Esophagus muscularis mucosa (tissue), 4 donors: ENCODE measurements around the gene TICAM2. TPM values are rescaled to one million over a fixed set of nuclear protein-coding genes. Genes with fewer than 3 reads are reported as not detected.

Source experiments
- DNase-seq: peaks from one replicate; pipeline ENCODE4 v3.0.0-alpha.2; 2017; ENCODE audit errors: extremely low spot score
- H3K27ac ChIP-seq, 4 donors: fragments of 200-600 bp; sonication (generic); replicated peaks in 1 of 4; 1 replicate in 3 of 4; 2 replicates in 1 of 4; pipeline ENCODE4 v1.5.1; 2016 to 2019; ENCODE audit warnings: mild to moderate bottlenecking in 1 of 4
- H3K27me3 ChIP-seq, 4 donors: fragments of 200-600 bp; sonication (generic); one replicate each; pipeline versions ENCODE4 v1.5.1 to v1.6.0; 2016 to 2019
- H3K36me3 ChIP-seq, 4 donors: fragments of 200-600 bp; sonication (generic); one replicate each; pipeline ENCODE4 v1.5.1; 2016 to 2019
- H3K4me1 ChIP-seq, 4 donors: fragments of 200-600 bp; sonication (generic); one replicate each; pipeline ENCODE4 v1.5.1; 2016 to 2019
- H3K4me3 ChIP-seq, 4 donors: fragments of 200-600 bp; sonication (generic); 1 replicate in 2 of 4; 2 replicates in 2 of 4; pipeline ENCODE4 v1.5.1; 2016 to 2019; ENCODE audit warnings: mild to moderate bottlenecking in 4 of 4, moderate library complexity in 1 of 4
- H3K9me3 ChIP-seq, 4 donors: fragments of 200-600 bp; sonication (generic); 1 replicate in 3 of 4; 2 replicates in 1 of 4; pipeline ENCODE4 v1.5.1; 2016 to 2019
- CTCF ChIP-seq, 3 experiments: fragments of 200-600 bp in 2 of 3; fragments of 450-650 bp in 1 of 3; sonication (generic) in 2 of 3; IDR thresholded peaks; one replicate each; pipeline ENCODE4 v1.5.1; 2017 to 2019; ENCODE audit warnings: antibody characterized with exemption in 3 of 3, mild to moderate bottlenecking in 2 of 3, moderate library complexity in 1 of 3
- EP300 ChIP-seq: sonication (generic); formaldehyde crosslinking; IDR thresholded peaks from one replicate; pipeline ENCODE4 v1.6.1; 2017; ENCODE audit warnings: antibody characterized with exemption
- POLR2A ChIP-seq: fragments of 450-650 bp; IDR thresholded peaks from one replicate; pipeline ENCODE4 v1.6.1; 2017; ENCODE audit warnings: antibody characterized with exemption, moderate library complexity, mild to moderate bottlenecking, low read depth
- POLR2AphosphoS5 ChIP-seq, 2 donors: sonication (generic); formaldehyde crosslinking; IDR thresholded peaks; one replicate each; pipeline ENCODE4 v1.6.1; 2017; ENCODE audit warnings: antibody characterized with exemption in 2 of 2
- WGBS: methylation state at CpG from one replicate; pipeline ENCODE4 v1.1.5; 2018; 5-methylcytosine and 5-hydroxymethylcytosine counted together
- intact Hi-C: fragments of 100-400 bp; cut with DNase I; formaldehyde crosslinking; loops from one replicate; pipeline ENCODE4 v1.15.1; 2023
- total RNA-seq, 4 donors: library from RNA; depleted of rRNA; stranded (reverse); fragments of >200 nt; gene quantifications; one replicate each; pipeline versions ENCODE4 v1.1.0 to v1.2.1, GENCODE V29; 2016

Gene TICAM2
- total RNA-seq, 4 donors from 2014 or later = 1.2 to 3.0 (median 1.5) TPM

- Histone ChIP-seq H3K4me3 (no peak overlapping the region), H3K27me3 (no peaks in the 10 kb centered on the region), H3K36me3 (no peaks in the 10 kb centered on the region), H3K9me3 (no peaks in the 10 kb centered on the region), H3K27ac (no peak overlapping the region), H3K4me1 (peaks cover 9 to 36% (median 25%) of the 10 kb centered on the region in 4 donors)
- TF ChIP-seq POLR2AphosphoS5 (IDR thresholded peaks at IDR 0.05) (no peak), CTCF (IDR thresholded peaks at IDR 0.05) (no peak), POLR2A (no peak), EP300 (no peak)
- intact Hi-C loops = no loop called here
- WGBS = 64% methylated on average over 1 of the region's 1 CpG
- DNase-seq = no peak
These were observed 33.6 kb downstream of the TICAM2 start for GRCh38 chr5:115568668-115569067.

GRCh38 chr5:115565233-115565632, 37.0 kb downstream of the TICAM2 start:
- no peak for DNase-seq
- no peaks in the 10 kb centered on the region for H3K27me3 ChIP-seq
- no peaks in the 10 kb centered on the region for H3K36me3 ChIP-seq
- 86% methylated on average over 2 of the region's 2 CpGs for WGBS
- H3K27ac ChIP-seq = no peak overlapping the region
- TF ChIP-seq EP300 (no peak), POLR2A (no peak), POLR2AphosphoS5 (IDR thresholded peaks at IDR 0.05) (no peak), CTCF (IDR thresholded peaks at IDR 0.05) (no peak)
- no peak overlapping the region for H3K4me3 ChIP-seq
- H3K9me3 ChIP-seq = no peaks in the 10 kb centered on the region
- peaks cover 0 to 5% (median 4%) of the 10 kb centered on the region in 4 donors for H3K4me1 ChIP-seq
- intact Hi-C loops = no loop called here

GRCh38 chr5:115561176-115561575, 41.1 kb downstream of the TICAM2 start:
- no peaks in the 10 kb centered on the region for H3K27me3 ChIP-seq
- no peak for TF ChIP-seq CTCF (IDR thresholded peaks at IDR 0.05)
- no peak for TF ChIP-seq POLR2AphosphoS5 (IDR thresholded peaks at IDR 0.05)
- no peak for TF ChIP-seq POLR2A
- no peak for TF ChIP-seq EP300
- no peak for DNase-seq
- peaks cover 22 to 38% (median 31%) of the 10 kb centered on the region in 4 donors for H3K4me1 ChIP-seq
- no peaks in the 10 kb centered on the region for H3K9me3 ChIP-seq
- 93% methylated on average over 3 of the region's 3 CpGs for WGBS
- H3K36me3 ChIP-seq = no peaks in the 10 kb centered on the region
- H3K4me3 ChIP-seq = no peak overlapping the region
- no peak overlapping the region for H3K27ac ChIP-seq
- intact Hi-C loops = no loop called here

DNA sequence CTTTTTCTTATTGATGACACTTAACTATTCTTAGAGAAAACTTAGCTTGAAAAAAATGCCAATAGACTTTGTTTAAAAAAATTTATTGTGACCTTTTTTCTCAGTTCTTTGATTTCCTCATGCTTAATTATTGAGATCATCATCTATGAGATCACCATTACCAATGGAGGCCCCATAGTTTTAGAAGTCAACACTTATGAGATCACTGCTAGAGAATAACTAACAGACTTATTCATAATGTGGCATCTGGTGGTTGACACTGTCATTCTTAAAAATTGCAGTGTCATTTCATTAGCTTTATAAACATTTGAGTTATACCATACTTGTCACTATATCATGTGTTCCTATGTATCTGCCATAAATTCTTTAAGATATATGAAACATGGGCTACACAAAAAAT, 42.8 kb downstream of the TICAM2 start:
- Histone ChIP-seq H3K9me3 (no peaks in the 10 kb centered on the region), H3K27ac (peak overlapping the region in 3 of 4 donors; percentile 80 to 86 (median 84)), H3K36me3 (no peaks in the 10 kb centered on the region), H3K4me3 (no peak overlapping the region), H3K4me1 (peaks cover 19 to 38% (median 32%) of the 10 kb centered on the region in 4 donors), H3K27me3 (no peaks in the 10 kb centered on the region)
- intact Hi-C loops = no loop called here
- no peak for TF ChIP-seq POLR2AphosphoS5 (IDR thresholded peaks at IDR 0.05)
- no peak for TF ChIP-seq EP300
- no peak for TF ChIP-seq CTCF (IDR thresholded peaks at IDR 0.05)
- no peak for DNase-seq

DNA sequence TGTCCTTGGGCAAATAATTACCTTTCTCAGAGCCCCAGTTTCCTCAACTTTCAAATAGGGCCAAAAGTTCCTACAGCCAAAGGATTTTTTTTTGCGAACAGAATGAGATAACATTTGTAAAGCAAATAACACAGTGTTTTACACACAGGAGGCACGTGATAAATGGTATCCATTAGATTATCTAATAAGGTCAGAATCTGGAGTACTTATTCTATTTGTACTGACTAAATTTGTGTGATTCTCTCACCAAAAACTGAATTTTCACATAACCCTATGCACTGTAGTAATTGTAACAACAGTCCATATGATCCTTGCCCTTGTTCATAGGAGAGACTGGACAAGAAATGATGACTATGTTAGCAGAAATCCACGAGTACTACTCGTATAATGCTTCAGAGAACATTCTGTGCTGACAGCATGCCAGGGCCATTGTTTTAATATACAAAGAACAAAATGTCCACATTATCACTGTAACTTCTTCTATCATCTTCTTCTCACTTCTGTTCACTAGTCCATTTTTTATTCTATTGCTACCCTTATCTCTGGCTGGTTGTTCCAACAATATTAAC, 43.8 kb downstream of the TICAM2 start:
- Histone ChIP-seq H3K9me3 (no peaks in the 10 kb centered on the region), H3K36me3 (no peaks in the 10 kb centered on the region), H3K4me3 (no peak overlapping the region), H3K4me1 (peaks cover 19 to 38% (median 32%) of the 10 kb centered on the region in 4 donors), H3K27me3 (no peaks in the 10 kb centered on the region), H3K27ac (peak overlapping the region; percentile 68 to 86 (median 82))
- no peak for DNase-seq
- peak; percentile 63 to 88 for TF ChIP-seq POLR2AphosphoS5 (IDR thresholded peaks at IDR 0.05)
- TF ChIP-seq POLR2A = no peak
- no peak for TF ChIP-seq CTCF (IDR thresholded peaks at IDR 0.05)
- peak; percentile 97 for TF ChIP-seq EP300
- intact Hi-C loops = no loop called here
- 66% methylated on average over 4 of the region's 4 CpGs for WGBS
